ENCODE data around the gene C10orf143. TPM values are rescaled to one million over a fixed set of nuclear protein-coding genes. Genes with fewer than 3 reads are reported as not detected.
"Not testable (repeated sequence)": the region's sequence is repeated elsewhere in the genome, so short reads cannot be mapped to it uniquely, and the experiment has no call there.

Gene C10orf143
- total and polyA plus RNA-seq, 2 experiments from 2014 or later, result 0.76 to 5.4 TPM

DNA sequence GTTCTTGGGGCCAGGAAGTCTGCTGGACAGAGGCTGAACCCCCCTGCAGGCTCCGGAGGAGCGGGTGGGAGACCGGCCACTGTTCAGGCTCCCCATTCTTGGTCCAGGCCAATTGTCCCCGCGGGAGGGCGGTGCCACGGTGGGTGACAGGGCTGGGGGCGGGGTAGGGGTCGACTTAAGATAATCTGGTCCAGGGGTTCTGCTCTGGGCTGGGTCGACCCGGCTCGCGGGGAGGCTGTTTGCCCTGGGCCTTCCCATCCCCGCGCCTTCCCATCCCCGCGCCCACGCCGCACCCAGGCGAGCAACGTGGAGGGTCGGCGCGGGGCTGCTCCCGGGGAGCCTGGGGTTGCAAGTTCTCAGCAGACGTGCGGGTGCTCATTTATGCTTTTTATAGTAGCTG is 18.3 kb upstream of the C10orf143 start:
- no peak overlapping the region for H3K9ac ChIP-seq

GRCh38 chr10:130128062-130128781 is 17.6 kb upstream of the C10orf143 start:
- TF ChIP-seq EZH2phosphoT487 (IDR thresholded peaks at IDR 0.05; ENCODE audit: insufficient read depth, low read depth) (no peak), EZH2 (IDR thresholded peaks at IDR 0.05; ENCODE audit: insufficient read depth, poor library complexity, severe bottlenecking) (no peak)
- Histone ChIP-seq H3K4me3 (no peak overlapping the region), H3K27ac (no peak overlapping the region), H3K36me3 (ENCODE audit: low read depth) (no peaks in the 10 kb centered on the region), H4K20me1 (ENCODE audit: insufficient read depth) (no peaks in the 10 kb centered on the region), H3K27me3 (replicated peaks; ENCODE audit: insufficient read depth) (0 out of 2 replicates have a peak, but pooled peaks cover 12% of the 10 kb centered on the region), H3K4me1 (ENCODE audit: insufficient read depth) (no peaks in the 10 kb centered on the region), H3K79me2 (ENCODE audit: insufficient read depth) (no peaks in the 10 kb centered on the region), H3K4me2 (ENCODE audit: unreplicated experiment) (no peak overlapping the region), H2AFZ (no peak overlapping the region), H3K9ac (no peak overlapping the region), H3K9me2 (ENCODE audit: insufficient read depth) (no peaks in the 10 kb centered on the region), H3F3A (ENCODE audit: insufficient read depth) (no peaks in the 10 kb centered on the region), H3K9me3 (ENCODE audit: low read depth) (no peaks in the 10 kb centered on the region)
- in situ Hi-C loops (cut with MboI), result no loop called here
- DNase-seq, result no peak
- 32 to 35% methylated on average over 3 of the region's 3 CpGs for WGBS, 2 experiments (ENCODE audit: low coverage in 1 of 2, low lambda C conversion rate in 2 of 2, missing lambda C conversion rate in 2 of 2)

More for the DNA sequence above, 18.3 kb upstream of the C10orf143 start:
- no peaks in the 10 kb centered on the region for H3K9me2 ChIP-seq (ENCODE audit: insufficient read depth)
- H3K27ac ChIP-seq, result no peak overlapping the region
- no peaks in the 10 kb centered on the region for H3F3A ChIP-seq (ENCODE audit: insufficient read depth)
- H3K4me3 ChIP-seq, result no peak overlapping the region
- H3K27me3 ChIP-seq (replicated peaks; ENCODE audit: insufficient read depth), result 0 out of 2 replicates have a peak, but pooled peaks cover 12% of the 10 kb centered on the region
- TF ChIP-seq EZH2 (IDR thresholded peaks at IDR 0.05; ENCODE audit: insufficient read depth, poor library complexity, severe bottlenecking) (no peak), EZH2phosphoT487 (IDR thresholded peaks at IDR 0.05; ENCODE audit: insufficient read depth, low read depth) (no peak)
- H3K4me1 ChIP-seq (ENCODE audit: insufficient read depth), result no peaks in the 10 kb centered on the region
- no peaks in the 10 kb centered on the region for H4K20me1 ChIP-seq (ENCODE audit: insufficient read depth)
- no peaks in the 10 kb centered on the region for H3K9me3 ChIP-seq (ENCODE audit: low read depth)
- in situ Hi-C loops (cut with MboI), result no loop called here
- H3K36me3 ChIP-seq (ENCODE audit: low read depth), result no peaks in the 10 kb centered on the region
- no peak overlapping the region for H3K4me2 ChIP-seq (ENCODE audit: unreplicated experiment)
- no peaks in the 10 kb centered on the region for H3K79me2 ChIP-seq (ENCODE audit: insufficient read depth)
- DNase-seq, result no peak
- H2AFZ ChIP-seq, result no peak overlapping the region
- WGBS, 2 experiments (ENCODE audit: low coverage in 1 of 2, low lambda C conversion rate in 2 of 2, missing lambda C conversion rate in 2 of 2), result 14 to 20% methylated on average over 14 to 27 of the region's 27 CpGs

- H3K4me2 ChIP-seq (ENCODE audit: unreplicated experiment), result no peak overlapping the region
- in situ Hi-C loops (cut with MboI), result no loop called here
- H3K27me3 ChIP-seq (replicated peaks; ENCODE audit: insufficient read depth), result 0 out of 2 replicates have a peak, but pooled peaks cover 12% of the 10 kb centered on the region
- TF ChIP-seq EZH2 (IDR thresholded peaks at IDR 0.05; ENCODE audit: insufficient read depth, poor library complexity, severe bottlenecking) (no peak), EZH2phosphoT487 (IDR thresholded peaks at IDR 0.05; ENCODE audit: insufficient read depth, low read depth) (no peak)
- no peaks in the 10 kb centered on the region for H3K36me3 ChIP-seq (ENCODE audit: low read depth)
- H3K9me2 ChIP-seq (ENCODE audit: insufficient read depth), result no peaks in the 10 kb centered on the region
- H3K27ac ChIP-seq, result no peak overlapping the region
- WGBS, 2 experiments (ENCODE audit: low coverage in 1 of 2, low lambda C conversion rate in 2 of 2, missing lambda C conversion rate in 2 of 2), result 7 to 9% methylated on average over 10 of the region's 10 CpGs
- H3K9me3 ChIP-seq (ENCODE audit: low read depth), result no peaks in the 10 kb centered on the region
- DNase-seq, result peak; percentile 81
- no peak overlapping the region for H2AFZ ChIP-seq
- H3F3A ChIP-seq (ENCODE audit: insufficient read depth), result no peaks in the 10 kb centered on the region
- H3K4me1 ChIP-seq (ENCODE audit: insufficient read depth), result no peaks in the 10 kb centered on the region
- H3K9ac ChIP-seq, result no peak overlapping the region
- H3K79me2 ChIP-seq (ENCODE audit: insufficient read depth), result no peaks in the 10 kb centered on the region
- no peak overlapping the region for H3K4me3 ChIP-seq
- no peaks in the 10 kb centered on the region for H4K20me1 ChIP-seq (ENCODE audit: insufficient read depth)
Observed at GRCh38 chr10:130127364-130128061, 16.9 kb upstream of the C10orf143 start.

DNA sequence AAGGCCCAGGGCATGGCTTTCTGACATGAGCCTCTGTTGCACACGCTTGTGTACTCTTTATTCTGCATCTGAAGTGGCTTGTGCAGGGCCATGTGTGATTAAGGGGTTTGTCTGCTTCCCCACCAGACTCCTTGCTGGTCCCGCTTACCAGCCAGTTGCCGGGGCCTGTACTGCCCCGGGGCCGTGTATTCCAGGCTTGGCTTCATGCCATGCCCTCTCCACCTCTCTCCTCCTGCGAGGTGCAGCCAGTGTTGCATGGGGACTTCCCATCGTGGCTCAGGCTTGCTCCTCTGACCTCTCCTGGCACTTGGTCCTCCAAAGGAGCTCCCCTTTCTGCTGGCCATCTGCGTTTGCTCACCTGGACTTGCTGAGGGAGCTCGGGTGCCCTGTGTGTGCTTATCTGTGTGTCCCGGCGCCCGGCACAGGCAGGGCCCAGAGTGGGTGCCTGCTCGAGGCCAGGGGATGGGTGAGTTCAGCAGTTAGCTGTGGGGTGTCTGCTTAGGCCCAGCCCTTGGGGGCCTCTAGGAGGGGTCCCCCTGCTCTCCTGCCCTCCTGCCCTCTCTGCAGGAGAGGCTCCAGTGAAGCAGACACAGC is 11.0 kb upstream of the C10orf143 start:
- TF ChIP-seq EZH2 (IDR thresholded peaks at IDR 0.05; ENCODE audit: insufficient read depth, poor library complexity, severe bottlenecking) (no peak), EZH2phosphoT487 (IDR thresholded peaks at IDR 0.05; ENCODE audit: insufficient read depth, low read depth) (no peak)
- Histone ChIP-seq H3K27ac (no peak overlapping the region), H3K4me3 (no peak overlapping the region), H3K4me2 (ENCODE audit: unreplicated experiment) (no peak overlapping the region), H3K9ac (no peak overlapping the region), H3K79me2 (ENCODE audit: insufficient read depth) (no peaks in the 10 kb centered on the region), H3K9me3 (ENCODE audit: low read depth) (no peaks in the 10 kb centered on the region), H3K4me1 (ENCODE audit: insufficient read depth) (no peaks in the 10 kb centered on the region), H4K20me1 (ENCODE audit: insufficient read depth) (no peaks in the 10 kb centered on the region), H3K27me3 (replicated peaks; ENCODE audit: insufficient read depth) (no peaks in the 10 kb centered on the region), H3F3A (ENCODE audit: insufficient read depth) (no peaks in the 10 kb centered on the region), H3K9me2 (ENCODE audit: insufficient read depth) (no peaks in the 10 kb centered on the region), H3K36me3 (ENCODE audit: low read depth) (no peaks in the 10 kb centered on the region), H2AFZ (no peak overlapping the region)
- no peak for DNase-seq
- WGBS, 2 experiments (ENCODE audit: low coverage in 1 of 2, low lambda C conversion rate in 2 of 2, missing lambda C conversion rate in 2 of 2), result 52% methylated on average over 13 of the region's 13 CpGs
- in situ Hi-C loops (cut with MboI), result no loop called here

- H3K9me2 ChIP-seq (ENCODE audit: insufficient read depth); H3K4me1 ChIP-seq (ENCODE audit: insufficient read depth); H3K36me3 ChIP-seq (ENCODE audit: low read depth); H3K4me2 ChIP-seq (ENCODE audit: unreplicated experiment); in situ Hi-C loops (cut with MboI); H3K9me3 ChIP-seq (ENCODE audit: low read depth); H3F3A ChIP-seq (ENCODE audit: insufficient read depth); H3K9ac ChIP-seq; H3K27me3 ChIP-seq (replicated peaks; ENCODE audit: insufficient read depth); H4K20me1 ChIP-seq (ENCODE audit: insufficient read depth); DNase-seq; H3K27ac ChIP-seq; H2AFZ ChIP-seq; H3K79me2 ChIP-seq (ENCODE audit: insufficient read depth); H3K4me3 ChIP-seq: not testable (repeated sequence)
- WGBS, 2 experiments (ENCODE audit: low coverage in 1 of 2, low lambda C conversion rate in 2 of 2, missing lambda C conversion rate in 2 of 2), result 53 to 57% methylated on average over 6 of the region's 6 CpGs
Observed at GRCh38 chr10:130117535-130117934, 6.9 kb upstream of the C10orf143 start.

DNA sequence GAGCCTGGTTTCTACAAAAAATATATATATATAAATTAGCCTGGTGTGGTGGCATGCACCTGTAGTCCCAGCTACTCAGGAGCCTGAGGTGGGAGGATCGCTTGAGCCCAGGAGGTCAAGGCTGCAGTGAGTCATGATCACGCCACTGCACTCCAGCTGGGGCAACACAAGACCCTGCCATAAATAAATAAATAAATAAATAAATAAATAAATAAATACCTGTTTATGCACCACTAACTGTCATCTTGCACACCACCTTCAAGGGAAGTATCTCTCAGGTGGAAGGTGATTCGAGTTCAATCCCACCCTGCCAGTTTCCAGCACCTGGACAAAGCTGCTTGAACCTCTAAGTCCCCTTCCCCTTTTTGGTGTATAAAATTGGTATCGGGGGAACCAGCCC is 6.3 kb upstream of the C10orf143 start:
- H3K36me3 ChIP-seq (ENCODE audit: low read depth); H3K4me1 ChIP-seq (ENCODE audit: insufficient read depth); DNase-seq; H3K79me2 ChIP-seq (ENCODE audit: insufficient read depth); H3K4me2 ChIP-seq (ENCODE audit: unreplicated experiment); H2AFZ ChIP-seq; H3K4me3 ChIP-seq; H3K9me2 ChIP-seq (ENCODE audit: insufficient read depth); H3K9me3 ChIP-seq (ENCODE audit: low read depth); in situ Hi-C loops (cut with MboI); H3F3A ChIP-seq (ENCODE audit: insufficient read depth); H4K20me1 ChIP-seq (ENCODE audit: insufficient read depth); H3K27me3 ChIP-seq (replicated peaks; ENCODE audit: insufficient read depth); H3K9ac ChIP-seq; H3K27ac ChIP-seq: not testable (repeated sequence)
- WGBS, 2 experiments (ENCODE audit: low coverage in 1 of 2, low lambda C conversion rate in 2 of 2, missing lambda C conversion rate in 2 of 2), result 89% methylated on average over 4 of the region's 4 CpGs

All from GM23248 (cell line).